H1 (cell line): ENCODE data around the gene CNBD2. TPM values are rescaled to one million over a fixed set of nuclear protein-coding genes. Genes with fewer than 3 reads are reported as not detected.

Experiments used
- CTCF ChIA-PET: fragments of 300-600 bp; sonication (Branson Sonifier 250); formaldehyde crosslinking; loops from one replicate; lab custom pipeline; 2021; ENCODE audit not compliant: partially characterized antibody; lab: Charles Lee
- POLR2A ChIA-PET: fragments of 300-600 bp; sonication (Branson Sonifier 250); formaldehyde crosslinking; loops from one replicate; lab custom pipeline; 2021; ENCODE audit warnings: inconsistent platforms; ENCODE audit not compliant: partially characterized antibody; lab: Charles Lee
- DNase-seq, 2 experiments: peaks; one replicate each; pipeline versions ENCODE4 v3.0.0 to v3.0.0-alpha.2; 2010 to 2022; ENCODE audit warnings: low spot score in 2 of 2, low read depth in 1 of 2, mixed read lengths in 1 of 2
- FAIRE-seq: peaks from 2 replicates; lab custom pipeline; 2011; peaks lifted over from hg19 to GRCh38; lab: Jason Lieb, UNC
- H2AFZ ChIP-seq: 2 replicates; pipeline ENCODE4 v1.8.1; 2012; ENCODE audit warnings: low read length, inconsistent platforms
- H2AK5ac ChIP-seq: 2 replicates; pipeline ENCODE4 v1.6.1; 2013; ENCODE audit warnings: low read depth, low read length
- H2BK120ac ChIP-seq: replicated peaks from 2 replicates; pipeline ENCODE3; 2013; ENCODE audit warnings: low read depth, low read length, inconsistent platforms
- H2BK12ac ChIP-seq: 2 replicates; pipeline ENCODE4 v1.6.1; 2013; ENCODE audit warnings: low read depth, low read length
- H2BK15ac ChIP-seq: 2 replicates; pipeline ENCODE4 v1.6.1; 2013; ENCODE audit warnings: low read length
- H2BK20ac ChIP-seq: 2 replicates; pipeline ENCODE4 v1.6.1; 2013; ENCODE audit warnings: low read length
- H2BK5ac ChIP-seq: 2 replicates; pipeline ENCODE4 v1.6.1; 2013; ENCODE audit warnings: low read depth, low read length
- H3K14ac ChIP-seq: 2 replicates; pipeline ENCODE4 v1.6.1; 2013; ENCODE audit warnings: inconsistent platforms; ENCODE audit not compliant: insufficient read length
- H3K18ac ChIP-seq: 2 replicates; pipeline ENCODE4 v1.6.1; 2013; ENCODE audit warnings: low read length; ENCODE audit errors: extremely low read depth
- H3K23ac ChIP-seq: 2 replicates; pipeline ENCODE4 v1.6.1; 2013; ENCODE audit warnings: inconsistent platforms; ENCODE audit not compliant: insufficient read length
- H3K23me2 ChIP-seq: 2 replicates; pipeline ENCODE4 v1.6.1; 2013; ENCODE audit warnings: low read depth, low read length
- H3K27ac ChIP-seq: 2 replicates; pipeline ENCODE4 v1.6.1; 2011; ENCODE audit warnings: low read depth, low read length, inconsistent platforms
- H3K27me3 ChIP-seq, 4 experiments: replicated peaks in 1 of 4; 1 replicate in 1 of 4; 2 replicates in 3 of 4; pipeline versions ENCODE4 v1.6.1 to v1.8.1; 2011 to 2013; ENCODE audit warnings: low read length in 3 of 4, mild to moderate bottlenecking in 3 of 4, inconsistent platforms in 2 of 4, mixed read lengths in 2 of 4, moderate library complexity in 1 of 4; ENCODE audit not compliant: control insufficient read depth in 3 of 4, insufficient read depth in 3 of 4; ENCODE audit errors: extremely low read depth in 1 of 4
- H3K36me3 ChIP-seq, 4 experiments: 2 replicates each; pipeline versions ENCODE4 v1.6.1 to v1.8.1; 2011 to 2013; ENCODE audit warnings: mild to moderate bottlenecking in 4 of 4, low read length in 3 of 4, moderate library complexity in 2 of 4, control low read depth in 1 of 4, inconsistent platforms in 1 of 4; ENCODE audit not compliant: insufficient read depth in 4 of 4, control insufficient read depth in 2 of 4
- H3K4ac ChIP-seq: replicated peaks from 2 replicates; pipeline ENCODE3; 2013; ENCODE audit warnings: low read length, low read depth, mixed read lengths, inconsistent platforms; ENCODE audit not compliant: insufficient read length
- H3K4me1 ChIP-seq, 4 experiments: replicated peaks in 1 of 4; 1 replicate in 1 of 4; 2 replicates in 3 of 4; pipeline versions ENCODE4 v1.6.1 to v1.8.1; 2011 to 2013; ENCODE audit warnings: low read length in 3 of 4, inconsistent platforms in 2 of 4, mixed read lengths in 1 of 4; ENCODE audit not compliant: insufficient read depth in 4 of 4, control insufficient read depth in 3 of 4
- H3K4me2 ChIP-seq, 2 experiments: 2 replicates each; pipeline versions ENCODE4 v1.6.1 to v1.8.1; 2011 to 2013; ENCODE audit warnings: low read depth in 2 of 2, low read length in 2 of 2, control low read depth in 1 of 2, inconsistent platforms in 1 of 2, mild to moderate bottlenecking in 1 of 2; ENCODE audit not compliant: insufficient read depth in 1 of 2
- H3K4me3 ChIP-seq, 4 experiments: fragments of 200-600, 300-600 bp in 1 of 4; sonication (generic), shearing (Covaris generic), sonication (Bioruptor Twin) in 1 of 4; 2 replicates each; pipeline versions ENCODE4 v1.5.1 to v1.8.1; 2011 to 2016; ENCODE audit warnings: low read length in 4 of 4, low read depth in 3 of 4, control low read depth in 2 of 4, inconsistent platforms in 2 of 4, mild to moderate bottlenecking in 2 of 4, mixed read lengths in 1 of 4, moderate library complexity in 1 of 4; ENCODE audit not compliant: insufficient read depth in 2 of 4; ENCODE audit errors: extremely low read depth in 1 of 4
- H3K56ac ChIP-seq: replicated peaks from 2 replicates; pipeline ENCODE3; 2013; ENCODE audit warnings: low read depth, mild to moderate bottlenecking, mixed read lengths, low read length, inconsistent platforms; ENCODE audit not compliant: insufficient read length
- H3K79me1 ChIP-seq: 2 replicates; pipeline ENCODE4 v1.6.1; 2013; ENCODE audit warnings: low read depth, low read length, control low read depth
- H3K79me2 ChIP-seq, 2 experiments: 2 replicates each; pipeline versions ENCODE4 v1.6.1 to v1.8.1; 2012 to 2013; ENCODE audit warnings: low read length in 2 of 2, mild to moderate bottlenecking in 2 of 2, inconsistent platforms in 1 of 2; ENCODE audit not compliant: insufficient read depth in 2 of 2, control insufficient read depth in 1 of 2
- H3K9ac ChIP-seq, 4 experiments: replicated peaks in 1 of 4; 1 replicate in 1 of 4; 2 replicates in 3 of 4; pipeline versions ENCODE4 v1.6.1 to v1.8.1; 2011 to 2013; ENCODE audit warnings: low read depth in 3 of 4, low read length in 3 of 4, control low read depth in 2 of 4, mild to moderate bottlenecking in 2 of 4, moderate library complexity in 2 of 4, inconsistent platforms in 1 of 4; ENCODE audit errors: extremely low read depth in 1 of 4
- H3K9me3 ChIP-seq, 2 experiments: 2 replicates each; pipeline versions ENCODE4 v1.6.1 to v1.8.1; 2012 to 2013; ENCODE audit warnings: mild to moderate bottlenecking in 2 of 2, moderate library complexity in 2 of 2, control low read depth in 1 of 2, inconsistent platforms in 1 of 2, low read depth in 1 of 2, low read length in 1 of 2, mixed read lengths in 1 of 2; ENCODE audit not compliant: insufficient read depth in 2 of 2
- H4K20me1 ChIP-seq, 2 experiments: replicated peaks in 1 of 2; 2 replicates each; pipeline versions ENCODE3 to v1.8.1; 2011 to 2013; ENCODE audit warnings: inconsistent platforms in 2 of 2, low read length in 2 of 2, mild to moderate bottlenecking in 1 of 2; ENCODE audit not compliant: insufficient read depth in 2 of 2, control insufficient read depth in 1 of 2
- H4K5ac ChIP-seq: 2 replicates; pipeline ENCODE4 v1.6.1; 2013; ENCODE audit warnings: low read length, low read depth, mixed read lengths, inconsistent platforms; ENCODE audit not compliant: insufficient read length
- H4K8ac ChIP-seq: 2 replicates; pipeline ENCODE4 v1.8.0; 2013; ENCODE audit warnings: mild to moderate bottlenecking, moderate library complexity, low read length, inconsistent platforms; ENCODE audit not compliant: insufficient read depth; ENCODE audit errors: extremely low read depth
- H4K91ac ChIP-seq: replicated peaks from 2 replicates; pipeline ENCODE3; 2013; ENCODE audit warnings: low read length, mixed read lengths, inconsistent platforms; ENCODE audit not compliant: insufficient read length
- ASH2L ChIP-seq: fragments of 200-600, 300-600 bp; sonication (generic); IDR thresholded peaks from one replicate; pipeline ENCODE4 v1.7.1; 2017; ENCODE audit warnings: low read length
- CEBPB ChIP-seq: IDR thresholded peaks from 2 replicates; pipeline ENCODE4 v1.6.1; 2012; ENCODE audit warnings: low read depth, low read length
- EGR1 ChIP-seq: IDR thresholded peaks from 2 replicates; pipeline ENCODE4 v1.6.1; 2011; ENCODE audit warnings: low read depth, low read length, borderline replicate concordance
- MAFK ChIP-seq: IDR thresholded peaks from 2 replicates; pipeline ENCODE4 v1.6.1; 2012; ENCODE audit warnings: low read depth, mild to moderate bottlenecking, improper control_type of control experiment, low read length
- PHF8 ChIP-seq: fragments of 200-600 bp; sonication (generic); conservative IDR thresholded peaks from 2 replicates; pipeline ENCODE4 v1.7.1; 2012; ENCODE audit warnings: low read depth, mild to moderate bottlenecking, inconsistent platforms, low read length, moderate library complexity
- RAD21 ChIP-seq, 2 experiments: IDR thresholded peaks in 1 of 2; conservative IDR thresholded peaks in 1 of 2; 2 replicates each; pipeline ENCODE4 v1.6.1; 2011; ENCODE audit warnings: low read depth in 2 of 2, low read length in 2 of 2, improper control_type of control experiment in 1 of 2, inconsistent platforms in 1 of 2, mild to moderate bottlenecking in 1 of 2, moderate library complexity in 1 of 2
- RBBP5 ChIP-seq: IDR thresholded peaks from 2 replicates; pipeline ENCODE4 v1.7.1; 2012; ENCODE audit warnings: low read depth, mild to moderate bottlenecking, inconsistent platforms, low read length, moderate library complexity, borderline replicate concordance
- RNF2 ChIP-seq: fragments of 200-900, 300-1000 bp; sonication (generic); IDR thresholded peaks from 2 replicates; pipeline ENCODE4 v1.7.1; 2016; ENCODE audit warnings: borderline replicate concordance, low read depth, mild to moderate bottlenecking, antibody characterized with exemption, low read length; ENCODE audit not compliant: poor library complexity, severe bottlenecking; ENCODE audit errors: missing control alignments
- WGBS, 2 experiments: shearing (Covaris generic) in 1 of 2; methylation state at CpG; one replicate each; pipeline versions ENCODE4 v1.1.6 to v1.1.7; 2013 to 2015; ENCODE audit warnings: low lambda C conversion rate in 2 of 2, mixed read lengths in 2 of 2, inconsistent platforms in 1 of 2, low coverage in 1 of 2, missing lambda C conversion rate in 1 of 2; ENCODE audit not compliant: insufficient replicate concordance in 2 of 2, insufficient coverage in 1 of 2, insufficient read length in 1 of 2; ENCODE audit errors: extremely low coverage in 1 of 2, missing lambda C conversion rate in 1 of 2; 5-methylcytosine and 5-hydroxymethylcytosine counted together
- polyA plus RNA-seq, 7 experiments: library from polyadenylated mRNA; depleted of rRNA in 3 of 7; stranded (reverse) in 5 of 7; unstranded in 2 of 7; fragments of >200 nt in 5 of 7; fragments of 200-250 nt in 2 of 7; gene quantifications; 1 replicate in 5 of 7; 2 replicates in 1 of 7; 4 replicates in 1 of 7; pipeline versions ENCODE4 v1.2.1 to v1.2.3, GENCODE V29; 2011 to 2013; ENCODE audit warnings: missing spikeins in 2 of 7, mixed read lengths in 2 of 7
- total RNA-seq: library from RNA; stranded (reverse); fragmentation: NEBNext Ultra II Directional; extraction: Animal tissue kit (Norgen Biotek cat#: 25700); gene quantifications from 2 replicates; pipeline ENCODE4 v1.2.1, GENCODE V29; 2021
- TF ChIP-seq, protein P1 (sequence below): IDR thresholded peaks from 2 replicates; pipeline ENCODE4 v1.6.1; 2011; ENCODE audit warnings: low read depth, mild to moderate bottlenecking, low read length; ENCODE audit not compliant: insufficient read depth

The CNBD2 gene
- total and polyA plus RNA-seq, 2 of the 8 experiments (the other 6 are each of a cell fraction or from before 2014, with no cell fraction given), result 2.6 to 4.5 TPM

- H3K18ac ChIP-seq, result no peak overlapping the region
- H4K5ac ChIP-seq, result no peak overlapping the region
- H2AFZ ChIP-seq, result peak overlapping the region; percentile 92
- no peak overlapping the region for H2BK20ac ChIP-seq
- H3K4me1 ChIP-seq, result peaks cover 0 to 17% (median 4%) of the 10 kb centered on the region in 4 experiments; a peak in 5 of 7 replicates
- no peaks in the 10 kb centered on the region for H3K79me2 ChIP-seq
- DNase-seq (peak; percentile 63 to 100), FAIRE-seq (no peak)
- no peaks in the 10 kb centered on the region for H3K36me3 ChIP-seq
- H3K79me1 ChIP-seq, result no peaks in the 10 kb centered on the region
- no peak overlapping the region for H2BK5ac ChIP-seq
- H3K9ac ChIP-seq, result no peak overlapping the region; a peak in 1 of 7 replicates
- no peak overlapping the region for H3K27ac ChIP-seq
- H2BK15ac ChIP-seq, result no peak overlapping the region
- ChIA-PET CTCF (interaction anchor here (0.6 to 2.7 kb wide), 10 partner anchors 10 to 103 kb away, joined by 3 to 12 read pairs (median 5); no protein-coding TSS in a partner anchor), POLR2A (interaction anchor here (0.9 to 1.9 kb wide), 7 partner anchors 9 to 51 kb away, joined by 3 to 16 read pairs (median 4); no protein-coding TSS in a partner anchor)
- H3K27me3 ChIP-seq, result peaks cover 2 to 24% (median 16%) of the 10 kb centered on the region in 4 experiments; a peak in 6 of 7 replicates
- no peak overlapping the region for H4K91ac ChIP-seq
- peak overlapping the region; percentile 39; the same call in 1 of the 2 replicates for H4K8ac ChIP-seq
- H3K4me3 ChIP-seq, result peak overlapping the region; percentile 54 to 78 (median 68)
- no peak overlapping the region for H3K56ac ChIP-seq
- no peak overlapping the region for H3K4ac ChIP-seq
- H4K20me1 ChIP-seq, result peaks cover 0 to 1% of the 10 kb centered on the region in 2 experiments
- no peak overlapping the region for H2AK5ac ChIP-seq
- H3K23ac ChIP-seq, result no peak overlapping the region
- H3K4me2 ChIP-seq, result peak overlapping the region; percentile 71 to 95
- 4% methylated on average over 55 of the region's 61 CpGs; no CpG with 5 or more reads in 1 of the 2 experiments for WGBS, 2 experiments
- peaks cover 0 to 2% of the 10 kb centered on the region in 2 experiments; a peak in 1 of 4 replicates for H3K9me3 ChIP-seq
- no peak overlapping the region for H3K14ac ChIP-seq
- no peak overlapping the region for H2BK120ac ChIP-seq
- H3K23me2 ChIP-seq, result peaks cover 9% of the 10 kb centered on the region; the same call in 1 of the 2 replicates
- no peak overlapping the region for H2BK12ac ChIP-seq
- no peak for TF ChIP-seq RAD21 (IDR thresholded peaks at IDR 0.05 in 1 of 2, conservative IDR thresholded peaks at IDR 0.05 in 1 of 2; ENCODE audit: low read depth in 2 of 2, low read length in 2 of 2)
- no peak for TF ChIP-seq CEBPB
- TF ChIP-seq ASH2L, result peak; percentile 46
- TF ChIP-seq EGR1, result no peak
- TF ChIP-seq RBBP5, result 0 out of 2 replicates have a peak, but pooled peaks have one; percentile 30
- no peak for TF ChIP-seq PHF8
- TF ChIP-seq RNF2, result no peak
- TF ChIP-seq, protein P1, sequence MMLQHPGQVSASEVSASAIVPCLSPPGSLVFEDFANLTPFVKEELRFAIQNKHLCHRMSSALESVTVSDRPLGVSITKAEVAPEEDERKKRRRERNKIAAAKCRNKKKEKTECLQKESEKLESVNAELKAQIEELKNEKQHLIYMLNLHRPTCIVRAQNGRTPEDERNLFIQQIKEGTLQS, result no peak
- no peak for TF ChIP-seq MAFK
Observed at GRCh38 chr20:36064658-36065426, 96.5 kb downstream of the CNBD2 start.
